Suppressor macrophage (primary cell): Measurements from ENCODE around the gene VBP1.
"Not testable (repeated sequence)": the region's sequence is repeated elsewhere in the genome, so short reads cannot be mapped to it uniquely, and the experiment has no call there.

Experiments used
- DNase-seq, 4 experiments: peaks; one replicate each; pipeline ENCODE4 v3.0.0-alpha.2; 2020 to 2022
- total RNA-seq, 17 experiments: gene quantifications; one replicate each; lab custom pipeline; 2026; ENCODE audit warnings: mixed read lengths in 6 of 17, inconsistent platforms in 3 of 17; lab: John Stamatoyannopoulos, UW

The VBP1 gene, protein sequence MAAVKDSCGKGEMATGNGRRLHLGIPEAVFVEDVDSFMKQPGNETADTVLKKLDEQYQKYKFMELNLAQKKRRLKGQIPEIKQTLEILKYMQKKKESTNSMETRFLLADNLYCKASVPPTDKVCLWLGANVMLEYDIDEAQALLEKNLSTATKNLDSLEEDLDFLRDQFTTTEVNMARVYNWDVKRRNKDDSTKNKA
- 30.5 to 75.2 (median 44.3) reads per million in 17 experiments for total RNA-seq

DNA sequence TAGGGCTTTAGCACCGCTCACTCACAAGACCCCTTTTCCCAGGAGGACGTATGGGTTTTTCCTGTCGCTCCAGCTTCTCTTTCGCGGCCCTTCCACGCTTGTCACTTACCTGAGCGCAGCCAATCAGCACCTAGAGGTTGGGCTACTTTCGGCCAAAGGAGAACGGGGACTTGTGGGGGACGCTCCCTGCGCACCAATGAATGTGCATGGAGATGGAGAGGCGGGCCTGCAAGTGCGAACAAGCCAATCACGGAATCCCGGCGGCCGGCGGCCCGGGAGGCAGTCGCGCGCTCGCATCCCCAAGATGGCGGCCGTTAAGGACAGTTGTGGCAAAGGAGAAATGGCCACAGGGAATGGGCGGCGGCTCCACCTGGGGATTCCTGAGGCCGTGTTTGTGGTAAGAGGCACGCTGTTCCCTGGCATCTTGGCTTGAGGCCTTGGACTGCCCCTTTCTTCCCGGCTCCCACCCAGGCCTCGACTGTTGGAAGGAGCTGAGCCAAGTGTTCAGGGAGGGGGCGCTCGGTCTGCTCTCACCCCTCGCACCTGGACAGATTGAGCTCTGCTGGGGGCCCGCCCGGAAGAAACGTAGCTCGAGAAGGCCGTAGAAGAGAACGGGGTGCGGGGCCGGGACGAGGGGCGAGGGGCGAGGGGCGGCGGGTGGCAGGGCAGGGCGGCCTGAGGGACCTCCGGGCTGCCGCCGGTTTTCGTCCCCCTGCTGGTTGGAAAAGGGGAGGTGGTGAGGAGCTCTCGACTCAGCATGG, at the start of gene VBP1:
Gene VBP1, plus strand, starts transcription at position 282 of the 761 bp plus-strand sequence. Its CDS starts 23 bp downstream, at position 305.
- DNase-seq = peak; percentile 89 to 94 (median 94)

GRCh38 chrX:155169881-155170280, 46.4 kb upstream of the VBP1 start:
- DNase-seq = no peak

DNA sequence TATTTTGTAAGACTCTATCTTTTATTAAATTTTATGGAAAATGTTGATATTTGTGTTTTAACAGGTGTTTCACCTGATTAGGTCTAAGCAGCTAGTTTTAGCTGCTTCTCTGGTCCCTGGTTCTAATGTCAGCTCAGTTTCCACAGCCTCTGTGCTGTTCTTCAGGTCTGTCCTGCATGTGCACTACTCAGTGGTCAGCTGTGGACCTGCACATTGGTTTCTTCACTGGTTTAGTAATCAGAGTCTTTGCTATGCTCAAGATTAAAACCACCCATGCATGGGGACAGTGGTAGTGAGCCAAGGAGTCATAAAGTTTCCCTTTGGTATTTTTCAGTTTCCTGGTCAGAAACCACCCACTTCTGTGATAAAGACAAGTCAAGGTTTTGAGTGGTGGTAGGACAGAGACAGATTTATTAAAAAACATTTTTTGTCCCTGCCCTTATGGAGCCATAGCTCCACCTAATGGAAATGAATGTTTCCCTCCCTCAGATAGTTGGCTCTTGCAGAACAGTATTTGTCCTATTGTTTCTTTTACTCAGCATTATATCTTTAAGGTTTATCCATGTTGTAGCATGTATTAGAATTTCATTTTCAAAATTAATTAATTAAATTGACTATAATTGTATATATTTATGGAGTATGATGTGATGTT, 36.8 kb upstream of the VBP1 start:
- DNase-seq = no peak

DNA sequence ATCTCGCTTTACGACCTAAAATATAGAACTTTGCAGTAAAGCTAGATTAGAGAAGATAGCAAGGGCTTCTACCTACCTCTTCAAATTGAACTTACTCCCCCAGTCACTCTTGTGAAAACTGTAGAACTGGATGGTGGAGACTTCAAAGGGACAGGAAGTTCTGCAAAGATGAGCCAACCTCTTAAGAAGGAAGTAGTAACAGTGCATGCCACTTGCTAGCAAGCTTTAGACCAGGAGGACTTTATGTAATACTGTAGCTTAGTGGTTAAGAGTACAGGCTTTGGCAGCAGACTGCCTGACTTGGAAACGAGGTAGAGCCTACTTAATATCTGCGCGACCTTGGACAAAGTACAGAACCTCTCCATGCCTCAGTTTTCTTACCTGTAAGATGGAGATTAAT, 27.5 kb upstream of the VBP1 start:
- peak; percentile 3 to 67 (median 38) for DNase-seq

GRCh38 chrX:155211208-155211607, 5.1 kb upstream of the VBP1 start:
- DNase-seq = no peak

DNA sequence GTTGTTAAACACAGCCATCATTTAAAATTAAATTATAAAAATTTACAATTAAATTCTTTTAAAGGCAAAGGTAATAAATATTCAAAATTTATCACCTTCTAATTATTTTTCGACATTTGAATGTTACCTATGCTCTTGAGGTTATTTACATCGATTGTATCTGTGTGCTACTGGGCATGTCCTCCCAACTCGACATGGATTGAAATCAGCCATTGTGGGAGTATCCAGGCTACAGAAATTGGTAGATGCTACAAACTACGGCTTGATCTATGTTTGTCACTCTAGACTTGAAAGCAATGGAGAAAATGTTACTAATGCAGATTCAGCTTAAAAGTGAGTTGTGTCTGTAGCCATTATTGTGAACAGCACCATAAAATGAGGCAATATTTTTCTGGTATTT, 2.5 kb upstream of the VBP1 start:
- DNase-seq = no peak

DNA sequence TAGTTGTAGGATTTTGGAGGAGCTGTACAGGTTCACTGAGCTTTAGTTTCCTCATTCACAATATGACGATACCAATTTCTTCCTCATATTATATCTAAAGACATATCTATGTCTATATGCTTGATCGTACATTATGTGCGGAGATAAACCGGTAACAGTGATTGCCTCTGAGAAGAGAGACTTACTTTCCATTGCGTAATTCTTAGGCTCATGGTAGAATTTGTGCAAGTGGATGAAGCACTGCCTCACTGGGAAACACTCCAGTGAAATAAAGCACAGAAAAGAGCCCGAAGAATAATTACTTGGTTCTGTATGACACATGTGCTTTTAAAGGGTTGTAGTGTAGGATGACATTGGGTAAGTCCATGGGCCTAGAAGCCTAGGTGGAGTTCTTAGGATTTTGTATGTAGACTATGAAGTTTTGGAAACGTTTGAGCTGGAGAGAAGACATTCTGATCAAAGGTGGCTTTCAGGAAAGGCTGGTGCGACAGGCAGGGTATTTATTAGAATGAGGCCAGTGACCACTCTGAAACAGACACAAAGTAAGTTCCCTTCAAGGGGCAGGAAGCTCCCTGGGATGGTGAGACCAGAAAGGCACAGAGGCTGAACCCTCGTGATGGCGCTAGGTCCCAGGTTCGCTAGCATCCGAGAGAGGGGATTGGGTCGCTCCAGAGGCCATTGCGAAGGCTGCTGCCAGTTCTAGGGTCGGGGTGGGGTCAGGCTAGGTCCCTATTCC, 649 bp upstream of the VBP1 start:
- DNase-seq = peak in 1 of 4 experiments; percentile 0

DNA sequence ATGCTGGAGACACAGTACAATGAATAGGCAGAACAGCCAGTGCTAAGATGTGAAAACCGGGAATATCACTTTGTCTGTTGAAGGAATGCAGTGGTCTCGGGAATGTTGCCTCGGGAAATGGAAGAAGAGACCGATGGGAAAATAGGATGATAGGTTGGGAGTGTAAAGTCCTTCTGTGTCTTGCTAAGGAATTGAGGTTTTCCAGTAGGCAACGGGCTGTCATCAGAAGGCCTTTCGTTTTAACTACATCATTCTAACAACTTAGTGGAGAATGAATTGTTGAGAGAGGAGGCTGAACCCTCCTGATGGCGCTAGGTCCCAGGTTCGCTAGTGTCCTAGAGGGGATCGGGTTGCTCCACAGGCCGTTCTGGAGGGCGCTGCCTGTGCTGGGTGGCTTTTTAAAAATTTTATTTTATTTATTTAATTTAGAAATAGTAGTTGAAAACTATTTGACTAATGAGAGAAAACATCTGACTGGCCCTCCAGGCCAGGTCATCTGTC, 730 bp downstream of the VBP1 start:
- no peak for DNase-seq

- no peak for DNase-seq
Measured at GRCh38 chrX:155218777-155219176, 2.5 kb downstream of the VBP1 start.

GRCh38 chrX:155221351-155221750, 5.1 kb downstream of the VBP1 start:
- DNase-seq = no peak

DNA sequence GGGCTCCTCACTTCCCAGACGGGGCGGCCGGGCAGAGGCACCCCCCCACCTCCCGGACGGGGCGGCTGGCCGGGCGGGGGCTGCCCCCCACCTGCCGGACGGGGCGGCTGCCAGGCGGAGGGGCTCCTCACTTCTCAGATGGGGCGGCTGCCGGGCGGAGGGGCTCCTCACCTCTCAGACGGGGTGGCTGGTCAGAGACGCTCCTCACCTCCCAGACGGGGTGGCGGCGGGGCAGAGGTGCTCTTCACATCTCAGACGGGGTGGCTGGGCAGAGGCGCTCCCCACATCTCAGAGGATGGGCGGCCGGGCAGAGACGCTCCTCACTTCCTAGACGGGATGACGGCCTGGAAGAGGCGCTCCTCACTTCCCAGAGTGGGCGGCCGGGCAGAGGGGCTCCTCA, 7.5 kb downstream of the VBP1 start:
- not testable (repeated sequence) for DNase-seq

DNA sequence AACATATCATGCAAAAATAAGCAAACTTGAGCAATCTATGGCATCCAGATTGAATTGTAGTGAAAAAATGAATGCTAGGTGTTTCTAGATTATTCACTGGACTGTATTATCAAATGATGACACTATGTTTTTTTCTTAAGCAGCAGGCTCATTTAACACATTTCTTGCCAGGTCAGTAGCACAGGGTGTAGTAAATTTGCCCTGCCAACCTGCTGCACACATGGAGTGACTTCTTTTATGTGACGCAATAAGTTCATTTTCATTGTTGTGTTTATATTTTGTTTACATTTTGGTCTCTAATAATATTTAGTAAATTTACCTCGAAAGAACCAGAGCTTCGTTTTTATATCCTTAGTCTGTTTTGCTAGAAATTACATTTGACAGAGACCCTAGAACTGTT, 9.5 kb downstream of the VBP1 start:
- DNase-seq = no peak

DNA sequence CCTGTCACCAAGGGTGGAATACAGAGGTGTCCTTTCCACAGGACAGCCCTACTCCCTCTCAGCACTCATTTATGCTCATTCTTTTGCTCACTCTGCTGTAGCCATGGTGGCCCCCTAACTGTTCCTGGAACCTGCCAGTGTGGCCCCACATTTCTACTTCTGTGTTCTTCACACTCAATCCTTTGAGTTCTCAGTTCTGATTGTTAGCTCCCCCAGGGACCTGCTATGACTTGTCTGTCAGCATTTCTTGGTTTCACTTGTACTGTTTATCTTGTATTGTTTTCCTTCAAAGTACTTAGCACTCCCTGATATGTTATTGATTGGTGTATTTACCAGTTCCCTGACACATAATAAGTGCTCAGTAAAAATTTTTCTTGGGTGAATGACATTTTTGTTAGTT, 14.9 kb downstream of the VBP1 start:
- DNase-seq = no peak

DNA sequence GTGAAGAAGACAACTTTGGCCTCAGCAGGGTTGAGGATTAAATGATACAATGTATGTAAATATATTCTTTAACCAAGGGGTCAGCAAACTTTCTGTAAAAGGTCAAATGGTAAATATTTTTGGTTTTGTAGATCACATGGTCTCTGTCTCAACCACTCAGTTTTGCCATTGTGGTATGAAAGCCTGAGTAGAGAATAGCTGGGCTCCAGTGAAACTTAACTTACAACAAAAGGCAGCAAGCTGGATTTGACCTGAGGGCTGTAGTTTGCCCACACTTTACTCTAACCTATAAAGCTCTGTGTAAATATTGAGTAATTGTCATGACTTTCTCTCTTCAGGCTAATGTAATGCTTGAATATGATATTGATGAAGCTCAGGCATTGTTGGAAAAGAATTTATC, 19.6 kb downstream of the VBP1 start:
- no peak for DNase-seq

DNA sequence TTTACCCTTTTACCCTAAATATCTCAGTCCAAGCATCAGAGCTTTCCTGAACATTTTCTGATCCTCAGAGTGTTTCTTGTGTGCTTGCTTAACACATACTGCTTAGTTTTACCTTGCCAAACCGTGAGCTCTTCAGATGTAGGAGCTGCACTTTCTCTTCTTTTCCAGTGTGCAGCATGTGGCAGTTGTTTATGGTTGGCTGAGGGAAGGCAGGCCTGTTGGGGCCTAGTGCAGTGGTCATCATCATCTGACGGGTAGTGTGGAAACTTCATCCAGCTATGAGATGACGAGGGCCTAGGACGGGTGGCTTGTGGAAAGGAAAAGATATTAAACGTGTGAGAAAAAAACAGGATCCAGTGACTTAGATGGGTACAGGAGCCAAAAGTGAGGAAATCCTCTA, 21.5 kb downstream of the VBP1 start:
- no peak for DNase-seq

- DNase-seq = peak; percentile 18 to 56 (median 40)
Measured at GRCh38 chrX:155242300-155242699, 26.0 kb downstream of the VBP1 start.

GRCh38 chrX:155246748-155247147, 30.5 kb downstream of the VBP1 start:
- no peak for DNase-seq

GRCh38 chrX:155247497-155247896, 31.2 kb downstream of the VBP1 start:
- no peak for DNase-seq

- DNase-seq = no peak
Measured at GRCh38 chrX:155251391-155251790, 35.1 kb downstream of the VBP1 start.

- no peak for DNase-seq
Measured at GRCh38 chrX:155259752-155260151, 43.5 kb downstream of the VBP1 start.

- no peak for DNase-seq
Measured at GRCh38 chrX:155262970-155263754, 46.9 kb downstream of the VBP1 start.
